ENCODE data around the gene LPAR3.

The LPAR3 gene

GRCh38 chr1:84827976-84828375, 65.0 kb downstream of the LPAR3 start:
- no peak for DNase-seq (ENCODE audit: low read depth in 3 of 3)

GRCh38 chr1:84827555-84827954, 65.5 kb downstream of the LPAR3 start:
- no peak for DNase-seq (ENCODE audit: low read depth in 3 of 3)

GRCh38 chr1:84825161-84825560, 67.8 kb downstream of the LPAR3 start:
- DNase-seq (ENCODE audit: low read depth in 3 of 3): no peak

DNA sequence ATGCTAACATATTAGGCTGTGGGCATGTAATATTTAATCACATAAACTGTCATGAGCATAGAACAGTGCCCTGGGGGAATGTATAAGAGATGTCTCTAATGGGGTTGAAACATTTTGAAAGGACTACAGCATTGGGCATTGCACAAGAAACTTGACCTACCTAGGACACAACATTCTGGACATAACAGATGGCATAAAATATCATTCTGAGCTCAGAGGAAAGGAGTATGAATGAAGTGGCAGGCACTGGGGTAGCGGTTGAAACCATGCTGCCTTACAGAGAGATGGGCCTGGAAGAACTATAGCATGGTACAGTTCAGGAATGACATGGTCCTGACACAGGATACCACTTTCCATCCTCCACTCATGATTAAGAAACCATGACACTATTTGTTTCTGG, 69.0 kb downstream of the LPAR3 start:
- DNase-seq (ENCODE audit: low read depth in 3 of 3): no peak

DNA sequence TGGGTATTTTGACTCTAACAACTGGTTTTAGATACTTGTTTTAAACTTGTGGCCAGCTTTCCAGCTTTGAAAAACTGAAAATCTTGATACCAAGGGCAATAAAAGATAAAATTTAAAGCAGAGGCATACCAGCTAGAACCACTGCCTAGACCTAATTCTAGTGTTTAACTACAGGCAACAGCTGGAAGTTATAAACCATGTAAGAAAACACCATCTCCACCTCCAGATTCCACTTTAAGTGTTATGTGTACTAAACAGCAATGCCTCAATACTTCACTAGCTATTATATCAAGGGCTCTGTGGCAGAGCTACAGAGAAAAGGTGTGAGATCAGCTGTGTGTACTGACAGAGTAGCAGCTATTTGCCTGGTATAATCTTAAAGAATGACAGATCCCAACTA, 69.5 kb downstream of the LPAR3 start:
- no peak for DNase-seq (ENCODE audit: low read depth in 3 of 3)

- DNase-seq (ENCODE audit: low read depth in 3 of 3): no peak
Observed at GRCh38 chr1:84810343-84810742, 82.7 kb downstream of the LPAR3 start.

GRCh38 chr1:84809023-84809422, 84.0 kb downstream of the LPAR3 start:
- DNase-seq (ENCODE audit: low read depth in 3 of 3): no peak

GRCh38 chr1:84803604-84804003, 89.4 kb downstream of the LPAR3 start:
- no peak for DNase-seq (ENCODE audit: low read depth in 3 of 3)

DNA sequence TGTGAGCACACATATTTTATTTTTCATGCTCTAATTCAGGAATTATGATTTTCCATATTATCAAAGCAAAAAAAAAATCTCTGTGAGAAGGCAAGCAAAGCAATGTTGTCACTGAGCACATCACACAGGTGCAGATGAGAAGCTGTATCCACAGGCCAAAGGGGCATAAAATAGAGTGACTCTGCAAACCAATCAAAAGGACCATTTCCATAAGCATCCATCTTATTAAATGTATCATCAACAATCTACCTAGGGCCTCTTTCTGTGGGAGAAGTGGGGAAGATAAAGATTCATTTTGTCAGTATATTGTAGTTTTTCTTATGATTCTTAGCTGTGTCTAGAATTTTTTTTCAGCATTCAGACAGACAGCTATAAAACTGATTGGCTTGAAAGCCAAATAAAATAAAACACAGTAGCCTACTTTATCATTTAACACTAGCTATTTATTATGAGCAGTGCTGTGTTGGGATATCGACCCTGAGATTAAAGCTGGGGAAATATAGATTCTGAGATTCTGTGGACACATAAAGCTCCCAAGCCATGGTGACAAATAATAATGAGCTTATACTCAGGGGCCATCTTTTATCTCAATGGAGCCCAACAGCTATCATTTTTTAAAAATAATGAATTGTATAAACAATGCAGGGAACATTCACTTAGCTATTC, 90.3 kb downstream of the LPAR3 start:
- DNase-seq (ENCODE audit: low read depth in 3 of 3): no peak

GRCh38 chr1:84800090-84801073, 92.6 kb downstream of the LPAR3 start:
- DNase-seq (ENCODE audit: low read depth in 3 of 3): no peak

DNA sequence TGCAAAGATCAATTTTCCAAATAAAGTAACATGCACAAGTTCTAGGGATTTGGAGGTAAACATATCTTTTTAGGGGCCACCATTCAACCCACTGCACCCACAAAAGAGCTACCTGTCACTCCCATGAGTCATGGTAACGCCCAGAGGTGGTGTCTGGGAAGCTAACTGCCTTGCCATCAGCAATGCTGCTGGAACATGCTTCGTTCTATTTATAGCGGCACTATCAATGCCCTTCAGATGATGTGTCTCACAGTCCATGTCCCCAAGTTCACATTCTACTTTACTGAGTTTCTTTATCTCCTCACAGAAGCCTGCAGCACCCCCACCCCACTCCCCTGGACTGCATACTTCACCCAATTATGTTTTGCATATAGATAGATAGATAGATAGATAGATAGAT, 95.4 kb downstream of the LPAR3 start:
- no peak for DNase-seq (ENCODE audit: low read depth in 3 of 3)

GRCh38 chr1:84795966-84796600, 96.9 kb downstream of the LPAR3 start:
- DNase-seq (ENCODE audit: low read depth in 3 of 3): no peak

DNA sequence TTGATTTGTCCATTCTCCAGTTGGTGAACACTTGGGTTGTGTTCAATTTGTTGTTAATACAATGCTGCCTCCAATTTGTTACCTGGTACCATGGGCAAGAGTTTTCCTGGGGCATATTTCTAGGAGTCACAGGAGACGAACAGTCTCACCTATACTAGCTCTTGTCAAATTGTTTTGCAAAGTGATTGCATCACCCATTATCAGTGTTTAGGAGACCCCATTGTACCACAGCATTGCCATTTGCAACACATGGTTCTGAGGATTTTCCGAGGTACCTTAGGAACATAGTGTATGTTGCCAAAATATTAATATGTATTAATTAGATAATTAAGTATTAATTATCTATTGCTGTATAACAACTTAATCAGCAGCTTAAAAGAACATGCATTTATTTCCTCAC, 97.8 kb downstream of the LPAR3 start:
- no peak for DNase-seq (ENCODE audit: low read depth in 3 of 3)

DNA sequence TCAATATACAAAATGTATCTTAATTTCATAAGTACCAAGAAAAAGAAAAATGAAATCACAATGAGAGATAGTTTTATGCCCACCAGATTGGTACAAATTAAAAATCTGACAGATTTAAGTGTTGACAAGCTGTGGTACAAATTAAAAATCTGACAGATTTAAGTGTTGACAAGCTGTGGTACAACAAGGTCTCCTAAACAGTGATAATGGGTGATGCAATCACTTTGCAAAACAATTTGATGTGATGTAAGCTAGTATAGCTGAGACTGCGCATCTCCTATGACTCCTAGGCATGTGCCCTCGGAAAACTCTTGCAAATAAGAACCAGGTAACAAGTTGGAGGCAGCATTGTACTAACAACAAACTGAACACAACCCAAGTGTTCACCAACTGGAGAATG, 100.6 kb downstream of the LPAR3 start:
- no peak for DNase-seq (ENCODE audit: low read depth in 3 of 3)

DNA sequence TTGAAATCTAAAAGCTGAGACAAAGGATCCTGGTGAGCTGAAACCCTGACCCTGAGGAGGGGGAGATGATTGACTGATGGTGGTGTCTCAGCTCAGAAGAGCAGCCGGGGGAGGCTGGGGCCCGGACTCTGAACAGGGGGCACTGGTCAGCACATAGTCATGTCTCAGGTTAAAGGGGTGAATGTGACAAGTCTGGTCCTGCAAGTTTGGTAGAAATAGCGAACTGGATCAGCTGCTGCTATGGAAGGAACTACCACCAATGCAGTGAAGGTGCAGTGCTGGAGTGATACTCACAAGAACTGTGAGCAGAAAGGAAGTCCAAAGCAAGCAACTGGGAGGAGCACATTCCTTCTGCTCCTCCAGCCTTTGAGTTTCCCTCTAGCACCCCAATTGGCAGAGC, 104.0 kb downstream of the LPAR3 start:
- no peak for DNase-seq (ENCODE audit: low read depth in 3 of 3)

DNA sequence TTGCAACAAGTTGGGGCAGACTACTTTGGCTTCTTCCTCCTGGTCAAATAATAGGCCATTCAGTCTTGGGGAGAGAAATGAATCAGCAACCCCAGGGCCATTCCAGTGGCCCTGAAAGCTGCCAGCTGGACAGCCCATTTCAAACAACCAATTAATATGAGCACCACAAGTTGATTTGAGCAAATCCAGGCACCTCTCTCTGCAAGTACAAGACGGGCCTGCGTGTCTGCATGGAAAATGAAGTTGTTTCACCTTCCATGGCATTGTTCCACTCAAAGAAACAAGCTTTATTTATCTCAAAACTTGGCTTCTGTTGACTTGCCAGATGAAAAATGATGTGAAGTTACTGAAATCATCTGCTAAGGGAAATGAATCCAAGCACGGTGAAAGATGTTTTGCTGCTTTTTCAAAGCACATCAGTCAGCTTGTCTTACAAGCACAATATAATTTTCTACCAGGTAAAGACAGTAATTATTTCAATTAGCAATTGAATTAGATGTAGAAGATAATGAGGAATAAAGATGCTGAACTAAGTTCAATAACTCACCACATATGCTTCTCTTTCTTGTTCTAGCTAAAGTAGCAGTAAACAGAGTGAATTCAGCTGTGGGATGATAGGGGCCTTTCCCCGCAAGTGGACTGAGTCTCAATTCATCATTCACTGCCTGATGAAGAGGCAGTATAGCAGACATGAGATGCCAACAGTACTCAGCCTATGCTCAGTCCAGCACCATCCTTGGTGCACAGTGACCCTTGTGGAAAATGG, 107.6 kb downstream of the LPAR3 start:
- DNase-seq (ENCODE audit: low read depth in 3 of 3): no peak

DNA sequence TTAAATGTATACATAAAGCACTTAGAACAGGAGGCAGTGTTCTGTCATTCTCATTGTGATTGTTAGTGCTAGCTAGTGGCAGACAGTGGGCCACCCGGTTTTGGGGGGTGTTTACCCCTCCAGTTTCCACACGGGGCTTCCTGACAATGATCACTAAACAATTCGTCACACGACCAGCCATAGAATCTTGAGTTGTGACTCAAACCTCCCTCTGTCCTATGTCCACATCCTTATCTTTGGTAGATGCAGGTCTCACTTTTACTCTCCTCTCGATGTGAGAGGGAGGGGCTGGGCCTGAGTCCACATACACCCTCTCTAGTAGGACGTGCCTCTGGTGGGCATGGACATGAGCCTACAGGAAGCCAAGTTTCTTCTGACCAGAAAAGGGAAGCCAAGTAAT, 110.1 kb downstream of the LPAR3 start:
- DNase-seq (ENCODE audit: low read depth in 3 of 3): no peak

GRCh38 chr1:84781946-84782771, 110.8 kb downstream of the LPAR3 start:
- peak; percentile 50 to 77 (median 68) for DNase-seq (ENCODE audit: low read depth in 3 of 3)

GRCh38 chr1:84780000-84780716, 112.8 kb downstream of the LPAR3 start:
- no peak for DNase-seq (ENCODE audit: low read depth in 3 of 3)

GRCh38 chr1:84776639-84777038, 116.4 kb downstream of the LPAR3 start:
- no peak for DNase-seq (ENCODE audit: low read depth in 3 of 3)

Data from stimulated activated CD4-positive, alpha-beta T cell treated with anti-CD3 and anti-CD28 coated beads, TNF-alpha, amount 100 ng/mL, for 24 hours (primary cell).